Stimulated activated naive B cell treated with anti-CD40 and anti-IgM and Interleukin-4, amounts not matched to agents 10 μg/mL and 1 μg/mL and 100 μg/mL, for 72 hours (primary cell): ENCODE data around the gene CYTH1.

Experiments
- ATAC-seq, 2 donors: fragments of 150-1000 bp; cut with Tn5 transposase; replicated peaks; 2 replicates each; pipeline ENCODE4 v1.10.0; 2021; ENCODE audit warnings: moderate library complexity in 1 of 2
- DNase-seq: peaks from one replicate; pipeline ENCODE4 v3.0.0; 2021
- H3K27ac Mint-ChIP-seq: one replicate; pipeline ENCODE4 v1.8.0; 2022; ENCODE audit warnings: mild to moderate bottlenecking, mixed read lengths
- H3K27me3 Mint-ChIP-seq, 2 donors: one replicate each; pipeline ENCODE4 v1.8.0; 2022; ENCODE audit warnings: mixed read lengths in 2 of 2
- H3K36me3 Mint-ChIP-seq, 2 donors: one replicate each; pipeline ENCODE4 v1.8.0; 2022; ENCODE audit warnings: mixed read lengths in 2 of 2, mild to moderate bottlenecking in 1 of 2
- H3K4me1 Mint-ChIP-seq, 2 donors: one replicate each; pipeline ENCODE4 v1.8.0; 2022; ENCODE audit warnings: mixed read lengths in 2 of 2, mild to moderate bottlenecking in 1 of 2
- H3K4me3 Mint-ChIP-seq, 2 donors: one replicate each; pipeline ENCODE4 v1.8.0; 2022; ENCODE audit warnings: mild to moderate bottlenecking in 2 of 2, mixed read lengths in 2 of 2, moderate library complexity in 1 of 2
- H3K9me3 Mint-ChIP-seq, 2 donors: one replicate each; pipeline ENCODE4 v1.8.0; 2022; ENCODE audit warnings: mixed read lengths in 2 of 2, mild to moderate bottlenecking in 1 of 2

Gene CYTH1

GRCh38 chr17:78637643-78638420, 144.2 kb downstream of the CYTH1 start:
- Mint-ChIP-seq H3K36me3 (no peaks in the 10 kb centered on the region), H3K4me1 (peaks cover 3 to 7% of the 10 kb centered on the region in 2 donors), H3K27me3 (peaks cover 0 to 4% of the 10 kb centered on the region in 2 donors), H3K27ac (no peak overlapping the region), H3K4me3 (no peak overlapping the region), H3K9me3 (no peaks in the 10 kb centered on the region)
- ATAC-seq: no peak
- DNase-seq: no peak

DNA sequence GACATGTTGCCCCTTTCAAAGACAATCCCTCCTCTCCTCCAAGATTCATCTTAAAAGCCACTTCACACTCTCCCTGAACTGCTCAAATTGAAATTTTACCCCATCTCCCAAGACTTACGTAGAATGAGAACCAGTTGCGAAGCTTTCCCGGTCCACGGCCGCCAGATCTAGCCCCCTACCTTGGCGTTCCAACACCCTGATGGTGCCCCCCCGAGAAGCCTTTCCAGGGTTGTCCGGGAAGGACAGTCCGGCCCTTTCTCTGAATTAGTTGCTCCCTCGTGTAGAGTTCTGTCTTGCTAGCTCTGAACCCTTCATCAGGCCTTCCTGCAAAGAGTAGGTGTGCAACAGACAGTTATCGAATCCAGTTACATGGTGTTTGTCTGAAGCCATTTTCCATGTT, 144.9 kb downstream of the CYTH1 start:
- H3K9me3 Mint-ChIP-seq: no peaks in the 10 kb centered on the region
- no peak overlapping the region for H3K27ac Mint-ChIP-seq
- no peak overlapping the region for H3K4me3 Mint-ChIP-seq
- H3K27me3 Mint-ChIP-seq: peaks cover 0 to 4% of the 10 kb centered on the region in 2 donors
- DNase-seq (no peak), ATAC-seq (no peak)
- H3K4me1 Mint-ChIP-seq: peaks cover 3 to 7% of the 10 kb centered on the region in 2 donors
- no peaks in the 10 kb centered on the region for H3K36me3 Mint-ChIP-seq

- ATAC-seq (no peak), DNase-seq (no peak)
- H3K9me3 Mint-ChIP-seq: no peaks in the 10 kb centered on the region
- no peak overlapping the region for H3K4me3 Mint-ChIP-seq
- no peak overlapping the region for H3K27ac Mint-ChIP-seq
- H3K36me3 Mint-ChIP-seq: no peaks in the 10 kb centered on the region
- peaks cover 11 to 13% of the 10 kb centered on the region in 2 donors for H3K4me1 Mint-ChIP-seq
- peaks cover 12 to 17% of the 10 kb centered on the region in 2 donors for H3K27me3 Mint-ChIP-seq
Observed at GRCh38 chr17:78634154-78634553, 147.9 kb downstream of the CYTH1 start.

DNA sequence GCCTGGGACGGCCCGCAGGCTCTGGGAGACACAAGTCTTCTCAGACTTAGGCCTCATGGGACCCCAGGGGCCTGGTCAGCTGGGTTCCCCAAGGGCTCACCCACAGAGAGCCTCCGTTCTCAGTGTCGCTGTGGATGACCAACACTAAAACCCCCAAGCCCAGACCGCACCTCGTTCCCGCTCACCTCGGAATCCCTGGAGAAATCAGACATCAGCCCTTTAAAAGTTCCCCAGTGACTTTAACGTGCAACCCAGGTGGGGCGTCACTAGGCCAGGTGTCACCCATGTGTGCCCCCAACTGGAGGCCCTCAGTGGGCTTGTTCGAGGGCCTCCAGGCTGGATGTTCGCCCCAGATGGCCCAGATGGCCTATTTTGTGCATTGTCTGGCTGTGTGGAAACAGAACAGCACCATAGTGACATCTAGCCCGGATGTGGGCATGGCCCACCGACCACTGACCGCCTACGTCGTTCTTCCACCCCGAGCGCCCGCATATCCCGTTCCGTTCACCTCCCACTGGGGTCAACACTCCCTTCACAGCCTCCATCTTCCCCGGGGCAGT, 152.6 kb downstream of the CYTH1 start:
- Mint-ChIP-seq H3K4me3 (no peak overlapping the region), H3K27ac (no peak overlapping the region), H3K9me3 (no peaks in the 10 kb centered on the region), H3K4me1 (peaks cover 9 to 10% of the 10 kb centered on the region in 2 donors), H3K27me3 (peaks cover 12 to 13% of the 10 kb centered on the region in 2 donors), H3K36me3 (peaks cover 0 to 1% of the 10 kb centered on the region in 2 donors)
- ATAC-seq (no peak), DNase-seq (no peak)

GRCh38 chr17:78628547-78629435, 153.3 kb downstream of the CYTH1 start:
- peaks cover 0 to 1% of the 10 kb centered on the region in 2 donors for H3K36me3 Mint-ChIP-seq
- ATAC-seq (no peak), DNase-seq (no peak)
- no peaks in the 10 kb centered on the region for H3K9me3 Mint-ChIP-seq
- H3K27ac Mint-ChIP-seq: no peak overlapping the region
- peaks cover 9 to 10% of the 10 kb centered on the region in 2 donors for H3K4me1 Mint-ChIP-seq
- H3K27me3 Mint-ChIP-seq: peaks cover 12 to 13% of the 10 kb centered on the region in 2 donors
- no peak overlapping the region for H3K4me3 Mint-ChIP-seq

DNA sequence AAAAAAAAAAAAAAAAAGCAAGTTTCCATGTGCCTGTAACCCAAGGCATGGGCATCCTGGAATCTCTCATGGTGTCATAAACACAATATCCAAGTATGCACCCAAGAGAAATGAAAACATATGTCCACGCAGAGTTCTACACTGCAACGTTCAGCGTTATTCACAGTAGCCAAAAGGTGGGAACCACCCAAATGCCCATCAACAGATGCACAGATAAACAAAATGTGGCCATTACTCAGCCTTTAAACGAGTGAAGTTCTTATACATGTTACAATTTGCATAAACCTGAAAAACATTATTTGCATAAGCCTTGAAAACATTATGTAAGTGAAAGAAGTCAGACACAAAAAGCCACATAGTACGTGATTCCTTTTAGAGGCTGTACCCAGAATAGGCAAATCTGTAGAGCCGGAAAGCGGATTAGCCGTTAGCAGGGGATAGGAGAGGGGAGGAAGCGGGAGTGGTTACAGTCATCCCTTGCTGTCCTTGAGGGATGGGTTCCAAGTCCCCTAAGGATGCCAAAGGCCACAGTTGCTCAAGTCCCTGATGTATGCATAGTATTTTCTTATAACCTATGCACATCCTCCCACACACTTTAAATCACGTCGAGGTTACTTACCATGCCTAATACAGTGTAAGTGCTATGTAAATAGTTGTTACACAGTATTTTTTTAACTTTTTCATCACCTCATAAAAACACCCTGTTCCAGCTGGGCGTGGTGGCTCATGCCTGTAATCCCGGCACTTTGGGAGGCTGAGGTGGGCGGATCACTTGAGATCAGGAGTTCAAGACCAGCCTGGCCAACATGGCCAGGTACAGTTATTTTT, 157.5 kb downstream of the CYTH1 start:
- ATAC-seq (no peak), DNase-seq (no peak)
- Mint-ChIP-seq H3K36me3 (peaks cover 0 to 3% of the 10 kb centered on the region in 2 donors), H3K27me3 (peaks cover 0 to 2% of the 10 kb centered on the region in 2 donors), H3K4me3 (no peak overlapping the region), H3K27ac (no peak overlapping the region), H3K4me1 (no peaks in the 10 kb centered on the region), H3K9me3 (peaks cover 0 to 6% of the 10 kb centered on the region in 2 donors)
